GM10266 (cell line): ENCODE data around the gene JARID2.

Experiments
- DNase-seq: peaks from one replicate; pipeline ENCODE4 v3.0.0; 2012; ENCODE audit errors: extremely low spot score
- TF ChIP-seq, protein P1 (sequence below): IDR thresholded peaks from 2 replicates; pipeline ENCODE4 v1.5.1; 2012; ENCODE audit warnings: mild to moderate bottlenecking, low read depth; ENCODE audit not compliant: control insufficient read depth, insufficient read depth; ENCODE audit errors: missing control alignments

The JARID2 gene

DNA sequence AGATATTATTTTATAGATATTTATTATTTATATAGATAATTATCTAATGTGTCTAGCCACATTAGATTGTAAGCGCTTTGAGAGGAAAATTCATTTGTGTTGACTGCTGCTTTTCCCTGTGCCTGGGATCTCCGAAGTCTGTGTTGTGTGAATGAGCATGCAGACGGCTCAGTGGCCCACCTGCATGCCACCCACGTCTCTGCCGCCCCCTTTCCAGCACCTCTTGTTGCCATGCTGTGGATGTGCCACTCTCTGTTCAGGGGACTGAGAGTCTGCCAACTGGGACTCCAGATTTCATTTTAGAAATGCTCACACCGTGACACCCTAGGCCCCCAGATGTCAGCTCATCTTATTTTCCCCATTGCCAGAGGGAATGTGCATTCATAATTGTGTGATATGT, 139.7 kb downstream of the JARID2 start:
- DNase-seq, result no peak
- TF ChIP-seq, protein P1, sequence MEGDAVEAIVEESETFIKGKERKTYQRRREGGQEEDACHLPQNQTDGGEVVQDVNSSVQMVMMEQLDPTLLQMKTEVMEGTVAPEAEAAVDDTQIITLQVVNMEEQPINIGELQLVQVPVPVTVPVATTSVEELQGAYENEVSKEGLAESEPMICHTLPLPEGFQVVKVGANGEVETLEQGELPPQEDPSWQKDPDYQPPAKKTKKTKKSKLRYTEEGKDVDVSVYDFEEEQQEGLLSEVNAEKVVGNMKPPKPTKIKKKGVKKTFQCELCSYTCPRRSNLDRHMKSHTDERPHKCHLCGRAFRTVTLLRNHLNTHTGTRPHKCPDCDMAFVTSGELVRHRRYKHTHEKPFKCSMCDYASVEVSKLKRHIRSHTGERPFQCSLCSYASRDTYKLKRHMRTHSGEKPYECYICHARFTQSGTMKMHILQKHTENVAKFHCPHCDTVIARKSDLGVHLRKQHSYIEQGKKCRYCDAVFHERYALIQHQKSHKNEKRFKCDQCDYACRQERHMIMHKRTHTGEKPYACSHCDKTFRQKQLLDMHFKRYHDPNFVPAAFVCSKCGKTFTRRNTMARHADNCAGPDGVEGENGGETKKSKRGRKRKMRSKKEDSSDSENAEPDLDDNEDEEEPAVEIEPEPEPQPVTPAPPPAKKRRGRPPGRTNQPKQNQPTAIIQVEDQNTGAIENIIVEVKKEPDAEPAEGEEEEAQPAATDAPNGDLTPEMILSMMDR, result no peak

DNA sequence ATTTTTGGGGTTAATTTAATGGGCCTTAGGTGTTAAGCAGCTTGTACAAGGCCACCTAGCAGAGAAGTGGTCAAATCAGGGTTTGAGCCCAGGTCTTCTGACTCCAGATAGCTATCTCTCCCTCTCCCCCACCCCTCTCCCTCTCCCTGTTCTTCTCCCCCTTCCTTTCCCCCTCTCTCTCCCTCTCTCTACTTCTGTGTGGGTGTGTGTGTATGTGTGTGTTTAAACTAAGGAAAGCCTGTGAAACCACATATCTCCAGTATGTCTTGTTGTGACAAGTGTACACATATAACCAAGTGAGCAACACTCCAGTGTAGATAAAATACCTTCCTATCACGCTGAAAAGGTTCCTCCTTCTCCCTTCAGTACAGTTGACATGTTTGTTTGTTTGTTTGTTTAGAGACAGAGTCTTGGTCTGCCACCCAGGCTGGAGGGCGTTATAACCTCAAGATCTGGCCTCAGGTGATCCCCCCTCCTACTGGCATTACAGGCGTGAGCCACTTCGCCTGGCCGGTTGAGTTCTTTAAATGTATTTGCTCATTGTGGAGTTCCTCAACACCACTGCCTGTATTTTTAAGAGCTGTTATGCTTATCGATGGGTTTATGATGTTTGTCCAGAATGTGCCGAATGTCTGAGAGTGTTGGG, 140.4 kb downstream of the JARID2 start:
- TF ChIP-seq, protein P1, result no peak
- no peak for DNase-seq

DNA sequence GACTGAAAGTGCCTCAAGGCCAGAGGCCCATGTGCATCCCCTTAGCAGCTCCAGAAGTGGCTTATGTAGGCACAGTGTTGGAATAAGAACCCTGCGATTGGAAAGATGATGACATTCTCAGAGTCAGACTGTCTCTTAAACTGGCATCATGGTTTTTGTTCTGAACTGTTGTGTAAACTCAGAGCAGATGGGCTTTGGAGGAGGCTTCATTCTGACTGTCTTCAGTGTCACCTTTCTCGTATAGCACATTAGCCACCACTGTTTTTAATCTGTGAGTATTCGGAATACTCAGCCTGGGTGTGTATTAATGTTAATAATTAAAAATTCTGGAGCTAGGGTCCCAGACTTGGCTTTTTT, 140.9 kb downstream of the JARID2 start:
- no peak for DNase-seq
- TF ChIP-seq, protein P1, result no peak

DNA sequence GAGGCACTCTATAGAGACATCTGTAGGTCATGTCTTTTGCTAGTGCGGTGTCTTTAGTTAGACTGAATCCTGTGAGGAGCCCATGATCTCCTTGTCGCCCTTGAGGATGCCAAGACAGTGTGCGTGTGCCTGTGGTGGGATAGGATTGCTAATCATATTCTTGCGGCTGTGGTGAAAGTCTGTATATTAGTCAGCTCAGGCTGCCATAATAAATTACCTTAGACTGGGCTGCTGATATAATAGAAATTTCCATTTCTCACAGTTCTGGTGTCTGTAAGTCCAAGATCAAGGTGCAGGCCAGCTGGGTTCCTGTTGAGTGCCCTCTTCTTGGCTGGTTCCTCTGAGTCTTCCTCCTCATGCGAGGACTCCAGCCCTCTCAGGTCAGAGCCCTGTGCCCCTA, 141.2 kb downstream of the JARID2 start:
- DNase-seq, result no peak
- TF ChIP-seq, protein P1, result no peak

DNA sequence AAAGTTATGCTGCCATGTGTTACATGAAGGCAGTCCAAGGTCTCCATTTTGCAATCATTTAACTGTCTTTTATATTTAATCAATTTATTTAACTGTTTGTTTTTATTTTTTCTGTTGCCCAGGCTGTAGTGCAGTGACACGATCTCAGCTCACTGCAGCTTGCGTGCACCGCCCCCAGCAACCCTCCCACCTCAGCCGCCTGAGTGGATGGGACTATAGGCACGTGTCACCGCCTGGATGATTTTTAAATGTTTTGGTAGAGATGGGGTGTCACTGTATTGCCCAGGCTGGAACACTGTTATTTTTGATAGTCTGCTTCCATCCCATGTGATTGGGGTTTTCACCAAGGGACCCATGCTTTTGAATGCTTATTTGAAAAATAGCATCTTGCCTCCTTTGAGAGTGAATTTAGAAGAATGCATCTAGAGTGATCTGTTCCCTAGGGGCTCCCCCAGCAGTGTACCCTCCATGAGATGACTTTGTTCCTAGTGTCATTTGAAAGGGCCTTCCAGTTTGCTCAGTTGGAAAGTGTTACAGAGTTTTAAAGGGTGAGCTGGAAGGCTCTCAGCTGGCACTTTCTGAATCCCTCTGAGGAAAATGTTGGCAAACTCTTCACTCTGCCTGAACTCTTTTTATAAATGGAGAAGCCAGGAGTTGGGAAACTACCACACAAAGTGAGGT, 143.4 kb downstream of the JARID2 start:
- TF ChIP-seq, protein P1, result no peak
- no peak for DNase-seq

DNA sequence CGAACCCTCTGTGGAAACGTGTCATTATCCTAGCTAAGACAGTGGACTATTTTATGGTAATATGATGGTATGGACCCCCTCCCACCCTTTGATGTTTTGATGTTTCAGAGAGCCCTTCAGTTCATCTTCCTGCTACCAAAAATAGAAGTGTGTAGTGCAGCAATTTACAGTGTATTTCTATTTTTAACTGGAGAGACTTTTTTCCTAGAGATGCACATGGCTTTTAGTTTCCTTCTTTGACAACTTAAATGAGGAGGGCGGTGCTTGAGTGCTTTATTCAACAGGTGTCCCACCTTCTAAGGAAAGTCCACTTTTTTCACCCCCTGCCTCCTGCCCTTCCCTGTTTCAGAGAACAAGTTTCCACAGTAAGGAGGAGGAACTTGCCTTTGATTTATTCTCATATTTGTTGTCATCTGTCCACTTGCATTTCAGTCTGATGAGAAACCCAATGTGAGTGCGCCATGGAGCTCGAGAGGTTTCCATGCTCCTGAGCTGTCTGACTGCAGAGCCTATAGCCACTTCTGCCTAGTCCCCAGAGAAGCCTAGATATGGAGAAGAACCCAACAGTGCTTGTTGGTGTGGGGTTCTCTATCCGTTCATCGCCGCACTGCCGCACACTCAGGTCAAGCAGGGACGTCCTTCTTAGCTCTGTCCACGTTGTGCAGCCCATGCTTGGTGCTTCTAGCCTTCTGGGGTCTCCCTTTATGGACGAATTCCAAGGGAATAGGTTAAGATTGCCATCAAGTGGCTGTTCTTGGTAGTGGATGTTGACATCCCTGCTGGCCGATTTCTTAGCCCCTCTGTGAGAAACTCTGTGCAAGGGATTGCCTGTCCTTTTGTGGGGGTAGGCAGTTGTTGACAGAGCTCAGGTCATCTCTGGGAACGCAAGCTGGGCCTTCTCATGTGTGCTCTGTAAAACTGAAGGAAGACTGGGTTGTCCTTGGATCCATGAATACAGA, 144.2 kb downstream of the JARID2 start:
- DNase-seq, result no peak
- TF ChIP-seq, protein P1, result peak; percentile 61
